ENCODE results near the gene LRRFIP1. TPM values are rescaled to one million over a fixed set of nuclear protein-coding genes. Genes with fewer than 3 reads are reported as not detected.

Gene LRRFIP1
- total RNA-seq, 2 experiments from 2014 or later, result 157 to 161 TPM

- intact Hi-C loops (cut with DNase I, micrococcal nuclease), result loop anchor here (2.0 to 10.0 kb wide), 2 partner anchors 15 to 241 kb away; no protein-coding TSS in a partner anchor
- Mint-ChIP-seq H3K27ac (peak overlapping the region; percentile 96), H3K4me3 (peak overlapping the region; percentile 82), H3K4me1 (ENCODE audit: low read depth) (peaks cover 55% of the 10 kb centered on the region), H3K36me3 (ENCODE audit: low read depth) (no peaks in the 10 kb centered on the region), H3K27me3 (no peaks in the 10 kb centered on the region), H3K9me3 (no peaks in the 10 kb centered on the region)
- peak overlapping the region; percentile 52 for H3K4me3 ChIP-seq (ENCODE audit: low read length)
- DNase-seq (peak in 3 of 14 experiments; percentile 28 to 63 (median 59)), ATAC-seq (ENCODE audit: poor library complexity) (no peak)
- H3K27me3 ChIP-seq (ENCODE audit: control insufficient read depth in 1 of 2, insufficient read depth in 2 of 2, low read length in 2 of 2), result no peaks in the 10 kb centered on the region
- H3K9me3 ChIP-seq (ENCODE audit: control insufficient read depth in 1 of 2, insufficient read depth in 1 of 2, low read length in 2 of 2), result no peaks in the 10 kb centered on the region
- TF ChIP-seq CTCF (IDR thresholded peaks at IDR 0.05), result no peak
- CTCF ChIA-PET, result interaction anchor here (1.0 to 8.7 kb wide), 4 partner anchors 9 to 68 kb away, joined by 4 to 254 read pairs (median 57); no protein-coding TSS in a partner anchor
- no peaks in the 10 kb centered on the region for H3K36me3 ChIP-seq (ENCODE audit: insufficient read depth, low read length)
- H3K4me1 ChIP-seq (ENCODE audit: insufficient read depth, low read length), result peaks cover 51% of the 10 kb centered on the region
- peak overlapping the region; percentile 97 to 99 for H3K27ac ChIP-seq (ENCODE audit: low read depth in 1 of 2, low read length in 2 of 2)
- POLR2A ChIA-PET, result interaction anchor here (1.1 to 7.6 kb wide), 7 partner anchors 17 to 241 kb away, joined by 3 to 235 read pairs (median 15); no protein-coding TSS in a partner anchor
Measured at GRCh38 chr2:237675316-237675715, 47.9 kb downstream of the LRRFIP1 start.

GRCh38 chr2:237680702-237681478 is 53.5 kb downstream of the LRRFIP1 start:
- no peak overlapping the region for H3K27ac ChIP-seq (ENCODE audit: low read depth in 1 of 2, low read length in 2 of 2)

GRCh38 chr2:237682151-237682550 is 54.8 kb downstream of the LRRFIP1 start:
- ATAC-seq (ENCODE audit: poor library complexity), result no peak
- Histone ChIP-seq H3K36me3 (ENCODE audit: insufficient read depth, low read length) (no peaks in the 10 kb centered on the region), H3K4me3 (ENCODE audit: low read length) (no peak overlapping the region), H3K27me3 (ENCODE audit: control insufficient read depth in 1 of 2, insufficient read depth in 2 of 2, low read length in 2 of 2) (no peaks in the 10 kb centered on the region), H3K9me3 (ENCODE audit: control insufficient read depth in 1 of 2, insufficient read depth in 1 of 2, low read length in 2 of 2) (no peaks in the 10 kb centered on the region), H3K27ac (ENCODE audit: low read depth in 1 of 2, low read length in 2 of 2) (no peak overlapping the region), H3K4me1 (ENCODE audit: insufficient read depth, low read length) (peaks cover 22% of the 10 kb centered on the region)
- Mint-ChIP-seq H3K4me1 (ENCODE audit: low read depth) (peaks cover 32% of the 10 kb centered on the region), H3K36me3 (ENCODE audit: low read depth) (no peaks in the 10 kb centered on the region), H3K27me3 (no peaks in the 10 kb centered on the region), H3K4me3 (no peak overlapping the region), H3K27ac (no peak overlapping the region), H3K9me3 (no peaks in the 10 kb centered on the region)
- intact Hi-C loops (cut with DNase I, micrococcal nuclease), result no loop called here
- TF ChIP-seq CTCF (IDR thresholded peaks at IDR 0.05), result no peak
- DNase-seq, result no peak
- ChIA-PET POLR2A (interaction anchor here (1.0 kb wide), 1 partner anchor 8 kb away, joined by 5 read pairs; no protein-coding TSS in a partner anchor), CTCF (no interaction called here)

More at GRCh38 chr2:237680702-237681478, 53.5 kb downstream of the LRRFIP1 start:
- DNase-seq (no peak), ATAC-seq (ENCODE audit: poor library complexity) (no peak)
- H3K27me3 ChIP-seq (ENCODE audit: control insufficient read depth in 1 of 2, insufficient read depth in 2 of 2, low read length in 2 of 2), result no peaks in the 10 kb centered on the region
- H3K27ac Mint-ChIP-seq, result no peak overlapping the region
- no peaks in the 10 kb centered on the region for H3K27me3 Mint-ChIP-seq
- ChIA-PET POLR2A (interaction anchor here (1.0 kb wide), 1 partner anchor 12 kb away, joined by 3 read pairs; no protein-coding TSS in a partner anchor), CTCF (no interaction called here)
- H3K36me3 ChIP-seq (ENCODE audit: insufficient read depth, low read length), result no peaks in the 10 kb centered on the region
- no peaks in the 10 kb centered on the region for H3K9me3 ChIP-seq (ENCODE audit: control insufficient read depth in 1 of 2, insufficient read depth in 1 of 2, low read length in 2 of 2)
- H3K4me3 ChIP-seq (ENCODE audit: low read length), result no peak overlapping the region
- H3K4me1 Mint-ChIP-seq (ENCODE audit: low read depth), result peaks cover 31% of the 10 kb centered on the region
- no peak overlapping the region for H3K4me3 Mint-ChIP-seq
- H3K36me3 Mint-ChIP-seq (ENCODE audit: low read depth), result no peaks in the 10 kb centered on the region
- intact Hi-C loops (cut with DNase I, micrococcal nuclease), result no loop called here
- H3K9me3 Mint-ChIP-seq, result no peaks in the 10 kb centered on the region
- no peak for TF ChIP-seq CTCF (IDR thresholded peaks at IDR 0.05)
- H3K4me1 ChIP-seq (ENCODE audit: insufficient read depth, low read length), result peaks cover 24% of the 10 kb centered on the region

All from CD4-positive, alpha-beta T cell (primary cell).